Measurements from ENCODE around the gene WNK2. TPM values are rescaled to one million over a fixed set of nuclear protein-coding genes. Genes with fewer than 3 reads are reported as not detected.
"Not testable (repeated sequence)": the region's sequence is repeated elsewhere in the genome, so short reads cannot be mapped to it uniquely, and the experiment has no call there.

The WNK2 gene
- total and polyA plus RNA-seq, 8 donors, result 0.93 to 10.4 (median 7.4) TPM

DNA sequence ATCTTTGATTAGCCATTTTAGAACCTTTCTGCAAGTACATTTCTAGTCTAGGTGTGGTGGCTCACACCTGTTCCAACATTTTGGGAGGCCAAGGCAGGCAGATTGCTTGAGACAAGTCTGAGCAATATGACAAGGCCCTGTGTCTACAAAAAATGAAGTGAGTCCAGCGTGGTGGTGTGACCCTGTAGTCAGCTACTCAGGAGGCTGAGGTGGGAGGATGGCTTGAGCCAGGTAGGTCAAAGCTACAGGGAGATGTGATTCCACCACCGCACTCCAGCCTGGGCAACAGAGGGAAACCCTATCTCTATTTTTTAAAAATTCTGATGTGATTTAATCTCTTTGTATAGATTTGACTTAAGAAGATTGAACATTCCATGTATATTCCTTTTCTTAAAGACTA, 171.9 kb downstream of the WNK2 start:
- intact Hi-C loops (cut with DNase I), result no loop called here
- TF ChIP-seq, protein P1, sequence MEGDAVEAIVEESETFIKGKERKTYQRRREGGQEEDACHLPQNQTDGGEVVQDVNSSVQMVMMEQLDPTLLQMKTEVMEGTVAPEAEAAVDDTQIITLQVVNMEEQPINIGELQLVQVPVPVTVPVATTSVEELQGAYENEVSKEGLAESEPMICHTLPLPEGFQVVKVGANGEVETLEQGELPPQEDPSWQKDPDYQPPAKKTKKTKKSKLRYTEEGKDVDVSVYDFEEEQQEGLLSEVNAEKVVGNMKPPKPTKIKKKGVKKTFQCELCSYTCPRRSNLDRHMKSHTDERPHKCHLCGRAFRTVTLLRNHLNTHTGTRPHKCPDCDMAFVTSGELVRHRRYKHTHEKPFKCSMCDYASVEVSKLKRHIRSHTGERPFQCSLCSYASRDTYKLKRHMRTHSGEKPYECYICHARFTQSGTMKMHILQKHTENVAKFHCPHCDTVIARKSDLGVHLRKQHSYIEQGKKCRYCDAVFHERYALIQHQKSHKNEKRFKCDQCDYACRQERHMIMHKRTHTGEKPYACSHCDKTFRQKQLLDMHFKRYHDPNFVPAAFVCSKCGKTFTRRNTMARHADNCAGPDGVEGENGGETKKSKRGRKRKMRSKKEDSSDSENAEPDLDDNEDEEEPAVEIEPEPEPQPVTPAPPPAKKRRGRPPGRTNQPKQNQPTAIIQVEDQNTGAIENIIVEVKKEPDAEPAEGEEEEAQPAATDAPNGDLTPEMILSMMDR (IDR thresholded peaks at IDR 0.05), result no peak
- ATAC-seq, result no peak
- DNase-seq, result no peak
- H3K36me3 ChIP-seq, result no peaks in the 10 kb centered on the region
- no peaks in the 10 kb centered on the region for H3K4me1 ChIP-seq
- no peak overlapping the region for H3K27ac ChIP-seq
- H3K27me3 ChIP-seq, result no peaks in the 10 kb centered on the region
- peaks cover 0 to 13% of the 10 kb centered on the region in 2 donors for H3K9me3 ChIP-seq
- H3K4me3 ChIP-seq, result no peak overlapping the region

GRCh38 chr9:93357649-93358048, 173.7 kb downstream of the WNK2 start:
- intact Hi-C loops (cut with DNase I), result no loop called here
- Histone ChIP-seq H3K36me3 (no peaks in the 10 kb centered on the region), H3K27ac (no peak overlapping the region), H3K9me3 (peaks cover 0 to 31% of the 10 kb centered on the region in 2 donors), H3K4me3 (no peak overlapping the region), H3K4me1 (no peaks in the 10 kb centered on the region), H3K27me3 (no peaks in the 10 kb centered on the region)
- no peak for ATAC-seq
- TF ChIP-seq, protein P1 (IDR thresholded peaks at IDR 0.05), result no peak
- no peak for DNase-seq

DNA sequence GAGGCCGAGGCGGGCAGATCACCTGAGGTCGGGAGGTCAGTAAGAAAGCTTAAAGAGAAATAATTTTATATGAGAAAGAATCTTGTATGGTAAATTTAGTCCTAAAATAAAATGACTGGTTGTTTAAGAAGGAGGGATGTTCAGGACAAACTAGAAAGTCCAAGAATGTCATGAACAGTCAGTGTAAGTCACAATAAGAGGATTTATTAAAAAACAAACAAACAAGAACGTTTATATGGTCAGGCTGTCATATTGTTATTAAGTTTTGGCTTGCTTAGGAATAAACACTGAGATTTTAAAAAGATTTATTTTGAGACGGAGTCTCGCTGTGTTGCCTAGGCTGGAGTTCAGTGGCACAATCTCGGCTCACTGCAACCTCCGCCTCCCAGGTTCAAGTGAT, 176.0 kb downstream of the WNK2 start:
- DNase-seq; intact Hi-C loops (cut with DNase I); H3K4me1 ChIP-seq; H3K27ac ChIP-seq; ATAC-seq; H3K27me3 ChIP-seq; H3K36me3 ChIP-seq; H3K4me3 ChIP-seq: not testable (repeated sequence)
- peaks cover 0 to 33% of the 10 kb centered on the region in 2 donors for H3K9me3 ChIP-seq

DNA sequence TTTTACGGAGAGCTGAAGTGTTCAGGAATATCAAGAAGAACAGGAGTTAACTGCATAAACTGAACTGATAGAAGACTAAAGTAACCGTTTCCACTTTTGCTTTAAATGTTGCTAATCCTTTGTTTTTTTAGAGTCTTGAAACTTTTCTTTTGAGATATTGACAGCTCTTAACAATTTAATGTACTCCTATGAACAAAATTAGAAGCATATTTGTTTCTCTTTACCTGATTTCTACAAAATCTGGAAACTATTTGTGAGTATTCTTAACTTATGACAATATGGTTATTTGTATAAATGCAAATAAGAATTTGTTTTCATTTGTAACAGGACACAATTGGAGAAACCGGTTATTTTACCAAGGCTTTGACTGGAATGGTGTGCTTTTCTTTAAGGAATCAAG, 178.1 kb downstream of the WNK2 start:
- Histone ChIP-seq H3K9me3 (peaks cover 0 to 33% of the 10 kb centered on the region in 2 donors), H3K27ac (no peak overlapping the region), H3K4me1 (no peaks in the 10 kb centered on the region), H3K36me3 (no peaks in the 10 kb centered on the region), H3K4me3 (no peak overlapping the region), H3K27me3 (no peaks in the 10 kb centered on the region)
- TF ChIP-seq, protein P1 (IDR thresholded peaks at IDR 0.05), result no peak
- DNase-seq (no peak), ATAC-seq (no peak)
- intact Hi-C loops (cut with DNase I), result no loop called here

- Histone ChIP-seq H3K4me1 (no peaks in the 10 kb centered on the region), H3K36me3 (no peaks in the 10 kb centered on the region), H3K27ac (no peak overlapping the region), H3K27me3 (no peaks in the 10 kb centered on the region), H3K9me3 (peaks cover 0 to 29% of the 10 kb centered on the region in 2 donors), H3K4me3 (no peak overlapping the region)
- TF ChIP-seq, protein P1 (IDR thresholded peaks at IDR 0.05), result no peak
- no peak for DNase-seq
- ATAC-seq, result no peak
- intact Hi-C loops (cut with DNase I), result no loop called here
These were observed 180.9 kb downstream of the WNK2 start for GRCh38 chr9:93364734-93365426.
